NCI-H526 (cell line): ENCODE measurements around the gene EPHA2.
"Not testable (repeated sequence)": the region's sequence is repeated elsewhere in the genome, so short reads cannot be mapped to it uniquely, and the experiment has no call there.

Experiments
- DNase-seq, 2 experiments: peaks; one replicate each; lab custom pipeline; 2025; lab: John Stamatoyannopoulos, UW

The EPHA2 gene

DNA sequence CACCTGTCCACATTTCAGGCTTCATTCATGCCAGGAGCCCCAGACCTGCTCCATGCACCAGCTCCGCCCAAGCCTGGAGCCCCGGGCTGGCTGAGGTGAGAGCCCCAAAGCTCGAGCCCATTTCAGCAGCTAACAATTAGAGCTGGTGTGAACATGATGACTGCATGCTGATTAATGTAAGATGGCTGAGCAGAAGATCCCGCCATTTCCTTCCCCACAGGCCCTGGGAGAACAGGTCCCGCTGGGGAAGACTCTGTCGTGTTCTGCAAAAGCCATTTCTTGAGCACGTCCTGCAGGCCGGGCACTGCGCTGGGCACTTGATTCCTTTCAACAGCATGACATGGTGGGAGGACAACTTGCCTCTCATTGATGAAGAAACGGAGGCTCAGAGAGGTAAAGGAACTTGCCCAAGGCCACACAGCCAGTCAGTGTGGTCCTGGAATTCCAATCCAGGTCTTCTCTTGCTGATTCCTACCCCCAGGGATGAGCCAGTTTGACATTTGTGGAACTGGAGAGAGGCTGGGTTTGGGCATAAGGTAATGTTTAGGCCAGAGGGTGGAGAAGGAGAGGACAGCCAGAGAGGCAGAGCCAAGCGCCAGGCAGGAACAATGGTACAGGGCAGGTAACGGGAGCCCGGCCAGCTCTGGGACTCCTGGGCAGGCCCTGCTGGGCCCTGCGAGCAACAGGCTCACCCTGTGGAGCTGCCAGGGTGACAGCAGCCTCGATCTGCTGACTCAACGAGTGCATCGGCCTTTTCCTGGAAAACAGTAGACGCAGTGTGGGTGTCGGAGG, 28.1 kb upstream of the EPHA2 start:
- DNase-seq = no peak

DNA sequence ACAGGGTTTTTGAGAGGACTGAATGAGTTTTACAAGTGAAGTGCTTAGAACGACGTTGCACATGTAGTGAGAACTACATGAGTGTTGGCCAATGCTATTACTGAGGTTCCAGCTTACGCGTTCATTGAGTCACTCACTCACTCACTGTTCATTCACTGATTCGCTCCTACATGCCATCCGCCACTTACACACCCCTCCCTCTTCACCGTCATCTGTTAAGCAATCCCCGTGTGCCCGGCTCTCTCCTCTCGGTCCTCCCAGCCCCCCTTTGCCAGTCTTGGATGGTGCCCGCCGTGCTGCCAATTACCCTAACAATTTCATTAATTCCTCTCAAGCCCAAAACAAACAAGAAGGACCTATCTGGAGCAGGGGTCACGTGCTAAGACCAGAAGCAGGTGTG, 27.3 kb upstream of the EPHA2 start:
- no peak for DNase-seq

DNA sequence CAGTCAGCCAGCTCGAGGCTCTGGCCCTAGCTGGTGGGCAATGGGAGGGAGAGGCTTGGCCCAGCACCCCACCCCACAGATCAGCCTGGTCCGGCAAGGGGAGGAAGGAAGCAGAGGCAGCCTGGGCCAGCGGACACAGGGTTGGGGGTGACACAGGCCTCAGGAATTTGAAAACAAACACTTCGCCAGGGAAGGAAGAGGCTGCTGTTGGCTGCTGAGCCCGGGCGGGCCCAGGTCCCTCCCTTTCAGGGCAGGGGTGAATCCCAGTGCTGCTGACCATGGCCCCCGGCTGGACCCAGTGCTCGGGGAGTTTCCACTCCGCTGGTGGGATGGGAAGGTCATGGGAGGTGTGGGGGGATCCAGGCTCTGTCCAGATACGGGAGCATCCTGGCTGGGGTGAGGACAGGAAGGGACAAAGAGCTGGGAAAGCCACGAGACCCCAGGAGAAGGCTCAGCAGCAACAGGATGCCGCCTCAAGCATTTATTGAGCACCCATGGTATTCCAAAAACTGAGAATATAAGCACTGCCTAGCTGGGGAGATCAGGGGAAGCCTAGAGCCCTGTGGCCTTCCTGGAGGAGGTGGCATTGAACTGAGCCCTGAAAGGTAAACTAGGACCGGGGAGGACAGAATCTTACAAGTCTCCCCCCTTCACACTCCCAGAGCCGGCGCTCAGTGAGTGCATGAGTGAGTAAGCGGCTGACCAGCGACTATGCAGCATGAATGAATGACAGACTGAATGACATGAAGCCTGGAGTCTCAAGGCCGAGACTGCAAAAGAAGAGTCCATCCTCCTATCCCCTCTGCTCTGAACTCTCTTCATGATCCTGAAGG, 26.2 kb upstream of the EPHA2 start:
- DNase-seq = no peak

DNA sequence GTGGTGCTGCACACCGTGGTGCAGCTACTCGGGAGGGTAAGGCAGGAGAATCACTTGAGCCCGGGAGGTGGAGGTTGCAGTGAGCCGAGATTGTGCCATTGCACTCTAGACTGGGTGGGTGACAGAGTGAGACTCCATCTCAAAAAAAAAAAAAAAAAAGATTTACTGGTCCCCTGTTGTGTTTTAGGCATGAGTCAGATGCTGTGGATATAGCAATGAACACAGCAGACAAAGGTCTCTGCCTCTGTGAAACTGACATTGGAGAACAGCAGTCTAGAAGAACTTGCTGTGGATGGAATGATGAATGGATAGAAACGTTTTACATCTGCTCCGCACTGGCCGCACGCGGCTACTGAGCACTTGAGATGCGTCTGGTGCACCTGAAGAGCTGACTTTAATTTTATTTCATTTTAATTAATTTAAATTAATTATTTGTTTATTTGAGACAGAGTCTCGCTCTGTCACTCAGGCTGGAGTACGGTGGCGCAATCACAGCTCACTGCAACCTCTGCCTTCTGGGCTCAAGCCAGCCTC, 24.5 kb upstream of the EPHA2 start:
- no peak for DNase-seq

DNA sequence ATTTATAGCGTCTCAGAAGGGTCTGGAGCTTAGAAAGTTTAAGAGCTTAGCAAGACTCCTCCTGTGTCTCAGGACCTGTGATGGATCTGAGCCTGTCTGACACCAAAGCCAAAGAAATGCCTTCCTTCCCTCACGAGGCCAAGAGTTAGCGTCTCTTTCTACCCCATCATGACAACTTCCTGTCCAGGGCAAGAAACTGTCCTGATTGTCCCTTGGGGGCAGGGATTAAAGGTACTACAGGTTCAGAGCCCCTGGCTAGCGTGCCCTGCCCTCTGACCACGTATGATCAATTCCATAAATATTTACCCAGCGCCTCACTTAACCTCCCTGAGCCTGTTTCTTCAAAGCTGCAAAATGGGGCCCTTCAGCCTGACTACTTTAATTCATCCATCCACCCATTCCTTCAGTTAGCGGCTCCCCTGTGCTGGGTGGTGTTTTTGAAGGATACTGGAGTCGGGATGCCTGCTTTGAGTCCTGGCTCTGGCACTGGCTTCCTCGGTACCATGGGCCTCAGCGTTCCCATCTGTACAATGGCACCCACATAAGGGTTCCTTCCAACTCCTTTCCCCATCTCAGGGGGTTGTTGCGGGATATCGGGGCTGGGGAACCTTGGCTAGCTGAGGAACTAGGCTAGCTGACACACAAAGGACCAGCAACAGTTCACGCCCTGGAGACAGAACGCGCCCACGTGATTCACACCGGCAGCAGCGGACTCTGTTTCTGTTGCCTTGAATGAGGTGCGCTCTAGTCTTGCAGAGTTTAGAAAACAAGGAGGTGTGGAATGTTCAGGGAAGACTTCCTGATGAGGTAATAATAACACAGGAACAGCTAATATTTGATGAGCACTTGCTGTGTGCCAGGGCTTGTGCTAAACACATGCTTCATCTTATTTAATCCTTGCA, 23.0 kb upstream of the EPHA2 start:
- no peak for DNase-seq

DNA sequence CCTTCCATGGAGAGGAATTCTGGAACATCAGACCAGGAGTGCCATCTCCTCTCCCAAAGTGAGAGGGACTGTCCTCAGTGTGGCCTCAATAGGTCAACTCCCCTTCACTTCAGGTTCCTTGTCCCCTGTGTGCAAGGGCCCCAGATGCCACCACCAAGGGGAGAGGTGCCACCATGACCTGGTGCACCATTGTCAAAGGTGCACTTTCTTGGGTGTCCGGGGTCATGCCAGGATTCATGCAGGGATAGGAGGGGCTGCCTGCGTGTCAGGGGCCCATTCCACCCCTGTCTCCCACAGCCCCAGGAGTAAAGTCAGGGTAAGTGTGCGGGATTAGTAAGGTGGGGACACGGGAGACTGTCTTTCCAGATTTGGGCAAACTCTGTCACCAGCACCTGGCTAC, 21.4 kb upstream of the EPHA2 start:
- no peak for DNase-seq

DNA sequence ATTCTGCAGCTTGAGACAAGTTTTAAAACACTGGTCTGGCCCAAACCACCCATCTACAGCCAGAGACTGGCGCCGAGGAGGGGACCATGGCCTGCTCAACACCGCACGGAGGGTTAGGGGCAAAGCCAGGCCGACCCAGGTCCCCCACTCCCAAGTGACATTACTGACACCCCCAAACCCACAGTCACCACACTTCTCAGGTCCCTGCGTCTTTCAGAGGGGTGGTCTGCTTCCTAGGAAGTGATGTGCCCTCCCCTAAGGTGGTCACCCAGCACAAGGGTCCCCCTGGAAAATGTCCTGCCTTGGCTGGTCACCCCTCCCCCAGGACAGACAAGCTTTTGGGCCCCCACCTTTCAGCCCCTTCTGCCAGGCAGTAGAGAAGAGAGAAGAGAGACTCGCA, 20.8 kb upstream of the EPHA2 start:
- DNase-seq = no peak

DNA sequence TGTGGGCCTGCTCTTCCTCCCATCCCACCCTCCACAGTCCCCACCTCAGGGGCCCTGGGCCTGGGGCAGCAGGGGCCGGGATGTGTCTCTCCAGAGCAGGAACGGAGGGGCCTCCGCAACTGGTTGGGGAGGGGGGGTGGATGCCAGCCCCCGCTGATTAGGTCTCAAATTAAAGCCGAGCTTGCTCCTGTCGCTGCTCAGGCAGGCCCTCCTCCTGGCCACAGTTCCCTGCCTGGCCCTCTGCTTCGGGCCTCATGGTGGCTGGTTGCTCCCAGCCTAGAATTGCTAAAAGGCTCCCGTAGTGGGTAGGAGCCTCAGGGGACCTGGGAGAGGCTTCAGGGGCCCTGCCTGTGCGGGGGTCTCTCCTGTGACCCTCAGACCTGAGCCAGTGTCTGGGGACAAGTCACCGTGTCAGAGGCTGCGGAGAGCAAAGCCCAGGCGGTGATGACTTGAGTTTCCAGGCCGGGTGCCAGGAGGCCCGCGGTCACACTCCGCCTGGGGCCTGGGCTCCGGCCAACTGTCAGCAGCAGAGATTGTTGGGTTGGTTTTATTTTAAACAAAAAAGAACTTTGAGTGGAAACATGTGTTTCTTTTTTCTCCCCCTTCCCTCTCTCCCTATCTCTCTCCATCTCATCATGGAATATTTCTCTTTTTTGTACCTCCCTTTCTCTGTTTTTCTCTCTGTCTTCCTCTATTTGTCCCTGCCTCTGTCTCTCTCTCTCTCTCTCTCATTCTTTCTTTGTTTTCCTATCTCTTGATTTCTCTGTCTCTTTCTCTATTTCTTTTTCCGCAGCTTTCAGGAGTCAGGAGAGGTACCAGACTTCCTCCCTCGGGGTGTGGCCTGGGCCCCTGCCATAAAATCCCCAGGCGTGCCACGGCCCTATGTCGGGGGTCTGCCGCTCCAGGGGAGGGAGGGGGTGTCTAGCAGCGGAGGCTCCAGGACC, 20.0 kb upstream of the EPHA2 start:
- no peak for DNase-seq

DNA sequence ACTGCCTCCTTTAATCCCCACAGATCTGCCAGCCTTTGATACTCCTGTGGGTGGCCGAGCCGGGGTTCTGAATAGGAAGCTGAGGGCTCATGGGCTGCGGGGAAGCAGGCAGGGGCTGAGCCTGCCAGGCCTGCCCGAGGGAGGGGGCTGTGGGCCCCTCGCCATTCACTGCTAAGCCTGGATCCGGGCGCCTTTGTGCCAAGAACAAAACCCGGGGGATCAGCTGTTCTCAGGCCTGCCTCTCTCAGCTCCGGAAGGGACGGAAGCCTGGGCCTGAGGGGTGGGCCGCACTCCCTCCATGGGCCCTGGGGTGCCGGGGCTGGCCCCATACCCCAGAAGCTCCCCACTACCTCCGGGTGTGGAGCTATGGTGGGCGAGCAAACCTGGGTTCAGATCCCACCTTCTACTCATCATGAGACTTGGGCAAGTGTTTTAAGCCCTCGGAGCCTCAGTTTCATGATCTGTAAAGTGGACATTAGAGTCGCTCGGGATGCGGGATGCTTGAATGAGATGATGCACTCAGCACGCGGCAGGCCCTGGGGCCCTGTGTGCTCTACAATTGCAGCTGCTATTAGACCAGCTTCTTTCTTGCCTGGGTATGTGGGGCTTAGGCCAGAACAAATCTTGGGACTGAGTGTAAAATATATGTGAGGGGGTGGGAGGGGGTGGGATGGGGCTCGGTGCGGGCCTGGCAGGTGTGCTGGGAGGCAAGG, 19.2 kb upstream of the EPHA2 start:
- DNase-seq = no peak

DNA sequence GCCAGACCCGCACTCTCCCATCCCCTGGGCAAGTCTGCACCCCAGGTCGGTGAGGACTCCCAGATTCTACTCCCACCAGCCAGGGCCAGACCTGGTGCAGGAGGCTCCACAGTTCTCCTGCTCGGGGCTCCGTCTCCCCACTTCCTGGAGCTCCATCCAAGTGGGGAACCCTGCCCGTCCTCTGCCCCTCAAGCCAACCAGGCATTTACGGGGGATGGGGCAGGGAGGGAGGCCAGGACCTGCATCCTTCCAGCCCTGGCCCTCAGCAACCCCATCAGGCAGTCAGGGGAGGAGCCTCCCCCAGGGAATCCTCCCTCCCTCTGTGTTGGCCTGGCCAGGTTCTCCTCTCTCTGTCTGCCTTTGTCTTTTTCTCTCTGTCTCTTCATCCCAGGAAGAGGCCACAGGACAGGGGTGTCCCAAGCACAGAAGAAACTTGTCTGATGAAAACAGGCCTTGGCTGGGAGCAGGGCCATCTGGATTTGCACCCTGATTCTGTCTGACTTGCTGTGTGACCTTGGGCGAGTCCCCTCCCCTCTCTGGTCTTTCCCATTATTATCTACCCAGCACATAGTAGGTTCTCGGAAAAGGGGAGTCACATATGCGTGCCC, 18.5 kb upstream of the EPHA2 start:
- no peak for DNase-seq

DNA sequence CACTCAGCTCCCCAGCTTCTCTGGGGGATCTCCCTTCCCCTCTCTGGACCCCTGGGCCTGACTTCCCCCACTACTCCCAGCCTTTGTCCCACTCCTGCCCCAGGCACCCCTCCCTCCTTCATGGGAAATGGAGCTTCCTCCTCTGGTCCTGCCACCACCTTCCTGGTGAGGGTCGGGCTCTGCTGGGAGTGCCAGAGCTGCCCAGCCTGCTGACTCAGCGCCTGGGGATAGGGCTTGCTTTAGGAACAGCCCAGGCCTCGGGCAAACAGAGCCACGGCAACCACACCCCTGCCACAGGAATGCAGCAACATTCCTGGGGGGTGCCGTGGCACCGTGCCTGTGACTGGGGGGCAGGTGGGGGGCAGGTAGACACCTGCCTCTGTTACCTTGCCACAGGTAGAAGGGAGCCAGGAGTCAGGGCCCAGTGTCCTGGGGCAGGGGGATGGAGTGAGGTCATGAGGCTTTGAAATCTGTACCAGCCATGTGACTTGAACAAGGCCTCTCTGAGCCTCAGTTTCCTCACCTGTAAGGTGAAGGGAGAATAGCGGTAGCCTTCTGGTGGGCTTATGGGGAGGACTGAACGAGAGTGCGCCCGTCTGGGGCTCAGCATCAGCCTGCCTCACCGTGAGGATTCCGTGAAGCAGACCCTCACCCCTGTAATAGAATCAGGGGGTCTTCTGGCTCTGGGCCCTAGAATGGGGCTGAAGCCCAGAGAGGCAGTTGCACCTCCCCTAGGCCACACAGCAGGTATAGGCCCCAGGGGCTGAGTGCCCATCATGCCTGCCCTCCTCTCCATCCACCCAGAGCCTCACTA, 17.8 kb upstream of the EPHA2 start:
- DNase-seq = no peak

DNA sequence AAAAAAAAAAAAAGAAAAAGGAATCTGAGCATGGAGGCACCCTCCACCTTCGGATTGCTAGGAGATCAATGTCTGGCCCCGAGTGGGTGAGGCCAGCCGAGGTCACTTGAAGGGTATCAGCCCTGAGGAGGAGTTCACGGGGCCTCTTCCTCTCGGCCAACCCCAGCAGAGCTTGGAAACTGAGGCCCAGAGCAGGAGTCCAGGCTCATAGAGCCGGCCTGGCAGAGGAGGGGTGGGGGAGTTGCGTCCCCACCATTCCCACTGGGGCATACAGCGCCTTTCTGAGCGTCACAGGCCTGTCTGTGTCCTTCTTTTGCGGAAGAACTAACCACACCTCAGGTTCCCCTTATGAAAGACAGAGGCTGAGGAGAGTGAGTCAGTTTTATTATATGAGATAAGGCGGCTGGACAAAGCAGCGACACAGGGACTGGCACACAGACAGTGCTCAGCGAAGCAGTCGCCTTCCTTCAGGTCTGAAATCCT, 17.1 kb upstream of the EPHA2 start:
- DNase-seq = no peak

DNA sequence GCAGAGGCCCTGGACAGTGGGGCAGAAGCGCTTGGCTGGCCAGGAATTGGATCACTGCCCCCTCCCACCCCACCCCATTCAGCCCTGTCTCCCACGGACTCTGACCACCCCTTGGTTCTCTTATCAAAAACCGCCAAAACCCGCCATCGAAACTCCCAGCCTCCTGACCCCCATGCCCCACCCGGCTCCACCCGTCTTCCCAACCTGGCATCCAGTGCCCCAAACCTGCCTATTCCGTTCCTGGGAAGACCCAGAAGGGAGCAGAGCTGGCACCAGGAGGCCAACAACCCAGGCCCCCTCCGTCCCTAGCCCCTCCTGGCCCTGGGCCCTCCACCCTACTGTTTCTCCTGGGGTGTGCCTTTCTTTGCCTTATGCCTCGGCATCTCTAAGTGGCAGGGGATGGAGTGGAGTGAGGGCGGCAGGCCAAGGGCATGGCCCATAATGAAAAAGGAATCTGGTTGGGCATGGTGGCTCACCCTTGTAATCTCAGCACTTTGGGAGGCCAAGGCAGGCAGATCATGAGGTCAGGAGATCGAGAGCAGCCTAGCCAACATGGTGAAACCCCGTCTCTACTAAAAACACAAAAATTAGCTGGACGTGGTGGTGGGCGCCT, 16.5 kb upstream of the EPHA2 start:
- no peak for DNase-seq

DNA sequence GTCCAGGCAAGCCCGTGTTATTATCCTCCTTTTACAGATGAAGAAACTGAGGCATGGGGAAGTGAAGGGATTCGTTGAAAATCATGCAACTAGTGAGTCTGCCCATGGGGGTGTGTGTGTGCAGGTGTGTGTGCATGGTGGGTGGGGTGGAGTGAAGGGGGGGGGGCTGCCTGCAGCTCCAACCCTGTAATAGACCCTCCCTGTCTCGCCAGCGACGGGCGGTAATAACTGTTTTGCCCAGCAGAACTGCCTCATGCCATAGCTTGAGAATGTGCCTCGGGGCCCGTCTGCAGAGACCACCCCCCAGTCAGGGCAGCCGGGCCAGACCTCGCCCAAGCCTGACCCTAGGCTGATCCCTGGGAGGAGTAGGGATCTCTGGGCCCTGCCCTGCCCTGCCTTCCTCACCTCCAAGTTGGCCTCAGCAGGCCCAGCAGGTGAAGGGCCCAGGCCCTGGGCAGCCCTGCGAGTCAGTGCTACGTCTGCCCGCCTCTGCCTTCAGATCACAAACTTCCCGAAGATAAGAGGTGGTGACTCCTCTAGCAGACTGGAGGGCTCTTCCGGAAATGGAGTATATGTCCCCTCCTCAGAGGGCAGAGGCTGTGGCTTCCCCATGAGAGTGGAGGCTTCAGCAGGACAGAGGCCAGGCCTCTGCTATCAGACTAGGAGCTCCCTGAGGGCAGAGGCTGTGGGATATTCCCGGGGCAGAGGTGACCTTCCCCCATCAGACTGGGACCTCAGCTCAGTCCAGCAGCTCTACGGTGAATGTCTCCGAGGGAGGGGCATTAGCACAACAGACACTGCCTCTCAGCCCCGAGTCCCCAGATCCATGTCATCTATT, 15.7 kb upstream of the EPHA2 start:
- DNase-seq = no peak

DNA sequence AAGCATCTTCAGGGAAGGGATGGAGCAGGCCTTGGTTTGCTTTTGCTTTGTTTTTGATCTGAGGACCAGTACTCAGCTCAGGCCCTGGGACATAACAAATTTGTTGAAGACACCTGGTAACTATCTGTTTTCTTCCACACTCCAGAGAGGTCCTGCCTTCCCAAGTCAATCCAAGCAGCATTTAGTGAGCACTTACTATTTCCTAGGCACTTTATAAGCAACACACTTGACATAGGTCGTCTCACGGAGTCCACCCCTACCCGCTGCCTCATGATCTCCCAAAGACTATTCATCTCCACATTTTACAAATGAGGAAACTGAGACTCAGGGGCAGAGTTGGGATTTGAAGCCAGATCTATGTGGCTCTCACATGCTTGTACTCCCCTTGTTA, 14.4 kb upstream of the EPHA2 start:
- DNase-seq = no peak

DNA sequence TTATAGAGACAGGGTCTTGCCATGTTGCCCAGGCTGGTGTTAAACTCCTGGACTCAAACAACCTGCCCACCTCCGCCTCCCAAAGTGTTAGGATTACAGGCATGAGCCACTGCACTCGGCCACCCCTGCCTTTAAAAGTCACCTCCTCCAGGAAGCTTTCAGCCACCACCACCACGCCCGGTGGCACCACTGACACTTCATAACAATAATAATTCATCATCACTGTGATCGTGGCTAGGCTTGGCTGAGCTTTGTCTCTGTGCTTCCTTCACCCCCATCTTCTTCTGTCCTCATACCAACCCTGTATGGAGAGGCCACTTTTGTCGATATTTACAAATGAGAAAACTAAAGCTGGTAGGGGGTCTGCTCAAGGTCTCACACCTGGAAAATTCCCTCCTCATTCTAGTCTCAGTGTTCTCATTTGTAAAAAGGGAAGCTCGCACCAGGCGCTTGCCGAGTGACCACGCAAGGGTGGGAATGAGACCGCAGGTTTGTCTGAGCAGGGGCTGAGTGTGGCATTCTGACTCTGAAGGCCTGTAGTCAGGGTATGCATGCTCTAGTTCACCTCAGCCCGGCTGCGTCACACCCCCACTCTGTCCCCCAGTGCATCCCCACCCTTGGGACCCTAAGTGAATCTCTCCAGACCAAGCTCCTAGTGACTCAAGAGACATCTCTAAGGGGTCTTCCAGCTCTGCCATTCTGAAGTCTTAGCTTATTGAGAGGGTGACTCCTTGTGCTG, 12.9 kb upstream of the EPHA2 start:
- DNase-seq = no peak

DNA sequence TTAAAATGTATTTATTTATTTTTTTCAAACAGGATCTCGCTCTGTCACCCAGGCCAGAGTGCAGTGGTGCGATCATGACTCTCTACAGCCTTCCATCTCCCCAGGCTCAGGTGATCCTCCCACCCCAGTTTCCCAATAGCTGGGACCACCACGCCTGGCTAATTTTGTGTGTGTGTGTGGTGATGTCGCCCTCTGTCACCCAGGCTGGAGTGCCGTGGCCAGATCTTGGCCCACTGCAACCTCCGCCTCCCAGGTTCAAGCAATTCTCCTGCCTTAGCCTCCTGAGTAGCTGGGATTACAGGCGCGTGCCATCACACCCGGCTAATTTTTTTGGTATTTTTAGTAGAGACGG, 12.3 kb upstream of the EPHA2 start:
- not testable (repeated sequence) for DNase-seq
